DND-41 (cell line): ENCODE data around the gene NBAS.

Experiments used
- ATAC-seq: fragments of 200-7000 bp; cut with Tn5 transposase; 3 replicates; pipeline ENCODE4 v1.9.1; 2021; ENCODE audit warnings: low read depth; ENCODE audit not compliant: insufficient read depth
- DNase-seq: peaks from one replicate; pipeline ENCODE4 v3.0.0-alpha.2; 2020
- H2AFZ ChIP-seq: 2 replicates; pipeline ENCODE4 v1.6.0; 2012; ENCODE audit warnings: low read depth, low read length
- H3K27ac ChIP-seq: 2 replicates; pipeline ENCODE4 v1.5.1; 2012; ENCODE audit warnings: low read length, inconsistent platforms
- H3K27me3 ChIP-seq: fragments of 200-600 bp; sonication (generic); 2 replicates; pipeline ENCODE4 v1.6.0; 2012; ENCODE audit warnings: low read length, mild to moderate bottlenecking, inconsistent platforms; ENCODE audit not compliant: insufficient read depth, poor library complexity
- H3K36me3 ChIP-seq: 2 replicates; pipeline ENCODE4 v1.5.1; 2012; ENCODE audit warnings: low read length, inconsistent platforms; ENCODE audit not compliant: insufficient read depth
- H3K4me1 ChIP-seq: 2 replicates; pipeline ENCODE4 v1.5.1; 2012; ENCODE audit warnings: mild to moderate bottlenecking, low read length; ENCODE audit not compliant: insufficient read depth
- H3K4me2 ChIP-seq: 2 replicates; pipeline ENCODE4 v1.6.0; 2012; ENCODE audit warnings: mild to moderate bottlenecking, moderate library complexity, low read length, inconsistent platforms; ENCODE audit not compliant: insufficient read depth
- H3K4me3 ChIP-seq, 2 experiments: fragments of 200-600 bp in 1 of 2; shearing (Covaris generic) in 1 of 2; 2 replicates each; pipeline ENCODE4 v1.5.1; 2012 to 2016; ENCODE audit warnings: inconsistent platforms in 2 of 2, low read length in 2 of 2, mild to moderate bottlenecking in 2 of 2, low read depth in 1 of 2, moderate library complexity in 1 of 2
- H3K79me2 ChIP-seq: 2 replicates; pipeline ENCODE4 v1.6.0; 2012; ENCODE audit warnings: low read length, inconsistent platforms; ENCODE audit not compliant: insufficient read depth
- H3K9ac ChIP-seq: 2 replicates; pipeline ENCODE4 v1.6.0; 2012; ENCODE audit warnings: low read depth, mild to moderate bottlenecking, inconsistent platforms, low read length, moderate library complexity
- H3K9me3 ChIP-seq: 2 replicates; pipeline ENCODE4 v1.5.1; 2012; ENCODE audit warnings: low read length, moderate library complexity, mild to moderate bottlenecking, inconsistent platforms; ENCODE audit not compliant: insufficient read depth, severe bottlenecking
- H4K20me1 ChIP-seq: 2 replicates; pipeline ENCODE4 v1.6.0; 2012; ENCODE audit warnings: low read length; ENCODE audit not compliant: insufficient read depth
- EZH2 ChIP-seq: IDR thresholded peaks from 3 replicates; pipeline ENCODE4 v1.6.1; 2012; ENCODE audit warnings: borderline replicate concordance, low read depth, mild to moderate bottlenecking, moderate library complexity, low read length, inconsistent platforms; ENCODE audit not compliant: severe bottlenecking
- TF ChIP-seq, protein P1 (sequence below): IDR thresholded peaks from 2 replicates; pipeline ENCODE4 v1.5.1; 2012; ENCODE audit warnings: borderline replicate concordance, low read length, moderate library complexity, mild to moderate bottlenecking; ENCODE audit not compliant: poor library complexity, severe bottlenecking; ENCODE audit errors: extremely low read depth

The NBAS gene

DNA sequence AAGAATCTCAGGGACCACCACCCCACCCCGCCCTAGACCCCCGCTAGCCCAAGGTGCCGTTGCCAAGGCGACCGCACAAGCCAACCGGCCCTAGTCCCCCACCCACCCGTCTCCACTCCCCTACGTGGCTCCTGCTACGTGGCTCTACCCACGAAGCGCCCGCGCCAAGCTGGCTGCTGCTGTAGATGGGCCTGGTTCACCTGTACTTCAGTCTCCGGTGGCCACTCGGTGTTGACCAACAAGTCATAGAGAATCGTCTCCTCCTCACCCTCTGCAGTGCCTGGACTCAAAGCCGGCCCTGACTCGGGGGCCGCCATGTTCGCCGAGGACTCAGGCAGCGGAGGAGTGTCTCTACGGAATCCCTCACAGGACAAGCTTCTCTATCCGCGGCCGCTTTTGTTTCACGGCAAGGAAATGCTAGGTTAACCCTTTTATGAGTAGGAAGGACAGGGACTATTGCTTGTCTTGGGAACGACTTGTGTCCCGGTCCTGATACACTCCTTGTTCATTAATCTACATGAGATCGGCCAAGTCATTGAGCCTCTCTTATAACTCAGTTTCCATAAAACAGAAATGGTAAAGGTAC, at the start of gene NBAS:
TSS of gene NBAS (minus strand) at position 347 of the 586 bp plus-strand sequence. CDS start at position 317, 30 bp downstream.
- DNase-seq = peak; percentile 84
- Histone ChIP-seq H3K4me3 (peak within 1 kb of the TSS; percentile 62 to 92), H3K27me3 (no peaks in the 10 kb centered on the region), H2AFZ (peak within 1 kb of the TSS; percentile 95), H3K79me2 (peaks cover 28% of the 10 kb centered on the region), H3K9ac (peak within 1 kb of the TSS; percentile 69), H3K4me2 (peak within 1 kb of the TSS; percentile 93), H3K9me3 (no peaks in the 10 kb centered on the region), H3K36me3 (no peaks in the 10 kb centered on the region), H4K20me1 (no peaks in the 10 kb centered on the region), H3K27ac (peak within 1 kb of the TSS; percentile 74), H3K4me1 (peaks cover 23% of the 10 kb centered on the region)
- ATAC-seq = peak; percentile 80
- TF ChIP-seq, protein P1, sequence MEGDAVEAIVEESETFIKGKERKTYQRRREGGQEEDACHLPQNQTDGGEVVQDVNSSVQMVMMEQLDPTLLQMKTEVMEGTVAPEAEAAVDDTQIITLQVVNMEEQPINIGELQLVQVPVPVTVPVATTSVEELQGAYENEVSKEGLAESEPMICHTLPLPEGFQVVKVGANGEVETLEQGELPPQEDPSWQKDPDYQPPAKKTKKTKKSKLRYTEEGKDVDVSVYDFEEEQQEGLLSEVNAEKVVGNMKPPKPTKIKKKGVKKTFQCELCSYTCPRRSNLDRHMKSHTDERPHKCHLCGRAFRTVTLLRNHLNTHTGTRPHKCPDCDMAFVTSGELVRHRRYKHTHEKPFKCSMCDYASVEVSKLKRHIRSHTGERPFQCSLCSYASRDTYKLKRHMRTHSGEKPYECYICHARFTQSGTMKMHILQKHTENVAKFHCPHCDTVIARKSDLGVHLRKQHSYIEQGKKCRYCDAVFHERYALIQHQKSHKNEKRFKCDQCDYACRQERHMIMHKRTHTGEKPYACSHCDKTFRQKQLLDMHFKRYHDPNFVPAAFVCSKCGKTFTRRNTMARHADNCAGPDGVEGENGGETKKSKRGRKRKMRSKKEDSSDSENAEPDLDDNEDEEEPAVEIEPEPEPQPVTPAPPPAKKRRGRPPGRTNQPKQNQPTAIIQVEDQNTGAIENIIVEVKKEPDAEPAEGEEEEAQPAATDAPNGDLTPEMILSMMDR = no peak
- TF ChIP-seq EZH2 = no peak

DNA sequence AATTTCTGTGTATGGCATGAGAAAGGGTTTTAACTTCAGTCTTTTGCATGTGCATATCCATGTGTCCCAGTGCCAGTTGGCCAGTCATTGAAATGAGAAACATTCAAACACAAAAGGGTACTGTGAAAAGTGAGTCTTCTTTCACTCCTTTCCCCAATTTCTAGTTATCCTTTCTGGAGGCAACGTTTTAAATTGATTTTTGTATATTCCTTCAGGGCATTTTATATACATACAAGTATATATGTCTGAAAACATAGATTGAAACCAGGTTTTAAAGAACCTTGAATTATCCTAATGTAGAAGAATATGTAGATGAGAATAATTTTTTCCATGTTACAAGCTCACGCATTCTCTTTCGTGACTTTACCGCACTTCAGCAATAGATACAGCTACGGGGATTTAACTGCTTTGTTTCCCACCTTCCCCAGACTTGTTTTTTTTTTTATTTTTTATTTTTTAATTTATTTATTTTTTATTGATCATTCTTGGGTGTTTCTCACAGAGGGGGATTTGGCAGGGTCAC, 49.4 kb upstream of the NBAS start:
- Histone ChIP-seq H3K36me3 (peaks cover 77% of the 10 kb centered on the region), H3K4me1 (no peaks in the 10 kb centered on the region), H2AFZ (no peak overlapping the region), H3K9ac (no peak overlapping the region), H3K27ac (no peak overlapping the region), H3K9me3 (no peaks in the 10 kb centered on the region), H3K79me2 (no peaks in the 10 kb centered on the region), H3K4me3 (no peak overlapping the region), H3K4me2 (no peak overlapping the region), H4K20me1 (no peaks in the 10 kb centered on the region), H3K27me3 (no peaks in the 10 kb centered on the region)
- ATAC-seq (no peak), DNase-seq (no peak)
- TF ChIP-seq, protein P1 = no peak
- TF ChIP-seq EZH2 = no peak

DNA sequence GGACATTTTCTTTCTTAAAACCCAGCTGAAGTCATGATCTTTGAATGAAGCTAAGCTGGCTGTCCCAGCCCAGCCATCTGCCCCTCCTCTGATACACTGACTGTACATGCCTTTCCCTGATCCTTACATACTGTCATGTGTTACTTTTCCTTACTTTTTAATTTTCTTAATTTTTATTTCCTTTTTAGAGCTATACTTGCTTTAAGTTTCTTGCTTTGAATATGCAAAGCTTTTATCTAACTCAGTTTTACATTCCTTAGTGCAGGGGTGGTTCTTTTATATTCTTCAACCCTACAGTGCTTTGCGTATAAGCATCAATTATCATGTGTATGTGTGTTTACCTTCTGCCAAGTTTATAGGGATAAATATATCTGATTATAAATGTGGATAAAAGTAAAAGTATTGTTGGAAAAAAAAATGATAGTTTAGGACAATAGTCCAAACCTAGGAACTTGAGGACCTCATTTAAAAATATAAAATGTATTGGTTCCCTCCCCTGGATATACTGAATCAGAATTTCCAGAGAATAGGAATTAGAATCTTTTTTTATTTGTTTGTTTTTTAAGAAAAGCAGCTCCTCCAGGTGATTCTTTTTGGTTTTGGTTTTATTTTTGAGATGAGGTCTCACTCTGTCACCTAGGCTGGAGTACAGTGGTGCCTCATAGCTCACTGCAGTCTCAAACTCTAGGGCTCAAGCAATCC, 48.4 kb upstream of the NBAS start:
- Histone ChIP-seq H3K9ac (no peak overlapping the region), H3K79me2 (no peaks in the 10 kb centered on the region), H3K9me3 (no peaks in the 10 kb centered on the region), H3K27me3 (no peaks in the 10 kb centered on the region), H3K27ac (no peak overlapping the region), H2AFZ (no peak overlapping the region), H3K36me3 (peaks cover 77% of the 10 kb centered on the region), H3K4me1 (no peaks in the 10 kb centered on the region), H3K4me3 (no peak overlapping the region), H4K20me1 (no peaks in the 10 kb centered on the region), H3K4me2 (no peak overlapping the region)
- DNase-seq (no peak), ATAC-seq (no peak)
- TF ChIP-seq, protein P1 = no peak
- TF ChIP-seq EZH2 = no peak
